ENCODE data around the gene DEXI.

GRCh38 chr16:10906914-10907756 is 35.1 kb downstream of the DEXI start:
- TF ChIP-seq FOXK2 (IDR thresholded peaks at IDR 0.05), result no peak
- no peak for TF ChIP-seq ELF4 (IDR thresholded peaks at IDR 0.05)
- TF ChIP-seq SP1 (IDR thresholded peaks at IDR 0.05), result no peak
- TF ChIP-seq HDGF (IDR thresholded peaks at IDR 0.05; ENCODE audit: borderline replicate concordance), result no peak
- no peak for TF ChIP-seq BHLHE40 (IDR thresholded peaks at IDR 0.05; ENCODE audit: borderline replicate concordance)
- TF ChIP-seq ARNT (IDR thresholded peaks at IDR 0.05), result no peak
- TF ChIP-seq FOXM1 (IDR thresholded peaks at IDR 0.05; ENCODE audit: borderline replicate concordance), result no peak
- TF ChIP-seq FOXA1 (IDR thresholded peaks at IDR 0.05), result no peak
- no peak for TF ChIP-seq PKNOX1 (IDR thresholded peaks at IDR 0.05)
- TF ChIP-seq SUZ12 (IDR thresholded peaks at IDR 0.05), result no peak
- no peak for TF ChIP-seq CTBP1 (IDR thresholded peaks at IDR 0.05; ENCODE audit: borderline replicate concordance)
- no peak for TF ChIP-seq L3MBTL2 (conservative IDR thresholded peaks at IDR 0.05)
- no peak for TF ChIP-seq LEF1 (IDR thresholded peaks at IDR 0.05; ENCODE audit: borderline replicate concordance)
